Lower leg skin (tissue), 4 donors: ENCODE results near the gene CTNNA2. TPM values are rescaled to one million over a fixed set of nuclear protein-coding genes. Genes with fewer than 3 reads are reported as not detected.

Experiments
- DNase-seq, 2 donors: peaks; one replicate each; pipeline ENCODE4 v3.0.0-alpha.2; 2019; ENCODE audit warnings: low spot score in 2 of 2
- H3K4me3 ChIP-seq: fragments of 200-600 bp; sonication (generic); 2 replicates; pipeline ENCODE4 v1.5.1; 2017; ENCODE audit warnings: mild to moderate bottlenecking, low read depth; ENCODE audit not compliant: poor library complexity, severe bottlenecking
- CTCF ChIP-seq, 3 donors: fragments of 450-650 bp; IDR thresholded peaks; one replicate each; pipeline ENCODE4 v1.5.1; 2016; ENCODE audit warnings: antibody characterized with exemption in 3 of 3, mild to moderate bottlenecking in 3 of 3, moderate library complexity in 2 of 3
- POLR2A ChIP-seq, 2 donors: fragments of 450-650 bp; IDR thresholded peaks; one replicate each; pipeline ENCODE4 v1.6.1; 2016 to 2017; ENCODE audit warnings: antibody characterized with exemption in 2 of 2, mild to moderate bottlenecking in 1 of 2, moderate library complexity in 1 of 2
- WGBS, 2 donors: methylation state at CpG; one replicate each; pipeline ENCODE4 v1.1.5; 2018; 5-methylcytosine and 5-hydroxymethylcytosine counted together
- intact Hi-C: fragments of 100-400 bp; cut with DNase I; formaldehyde crosslinking; loops from one replicate; pipeline ENCODE4 v1.15.0; 2023; ENCODE audit warnings: low total_unique reads
- total RNA-seq, 4 donors: library from RNA; depleted of rRNA; stranded (reverse); fragments of >200 nt; gene quantifications; one replicate each; pipeline ENCODE4 v1.1.0, GENCODE V29; 2016

Gene CTNNA2
- total RNA-seq, result not detected

- intact Hi-C loops, result no loop called here
- TF ChIP-seq CTCF (IDR thresholded peaks at IDR 0.05), result no peak
- no peak for TF ChIP-seq POLR2A (IDR thresholded peaks at IDR 0.05)
- DNase-seq, result no peak
- WGBS, 2 donors, result 3 to 5% methylated on average over 28 to 65 of the region's 87 CpGs
- H3K4me3 ChIP-seq, result no peak within 1 kb of the TSS
These were observed at the start of gene CTNNA2 for GRCh38 chr2:79512442-79513401. TSS of gene CTNNA2 (plus strand) at chr2:79513051.

DNA sequence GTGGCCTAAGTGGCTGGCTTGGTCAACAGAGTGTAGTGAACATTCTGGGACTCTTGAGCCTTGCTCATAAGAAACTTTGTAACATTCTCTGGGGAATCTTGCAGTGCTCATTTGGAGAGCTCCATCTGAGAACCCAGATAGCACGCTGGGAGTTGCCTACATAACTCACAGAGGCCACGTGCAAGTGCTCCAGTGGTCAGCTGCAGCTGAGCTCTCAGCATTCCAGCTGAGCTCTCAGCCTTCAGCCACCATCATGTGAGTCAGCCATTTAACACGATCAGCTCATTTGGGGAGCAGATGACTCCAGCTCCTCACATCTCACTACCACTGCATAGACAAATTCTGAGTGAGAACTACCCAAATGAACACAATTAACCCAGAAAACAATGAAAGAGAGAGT is 25.5 kb upstream of the CTNNA2 start:
- no peak overlapping the region for H3K4me3 ChIP-seq
- no peak for TF ChIP-seq POLR2A (IDR thresholded peaks at IDR 0.05)
- TF ChIP-seq CTCF (IDR thresholded peaks at IDR 0.05), result no peak
- 61 to 75% methylated on average over 3 of the region's 3 CpGs for WGBS, 2 donors
- intact Hi-C loops, result no loop called here
- DNase-seq, result no peak

DNA sequence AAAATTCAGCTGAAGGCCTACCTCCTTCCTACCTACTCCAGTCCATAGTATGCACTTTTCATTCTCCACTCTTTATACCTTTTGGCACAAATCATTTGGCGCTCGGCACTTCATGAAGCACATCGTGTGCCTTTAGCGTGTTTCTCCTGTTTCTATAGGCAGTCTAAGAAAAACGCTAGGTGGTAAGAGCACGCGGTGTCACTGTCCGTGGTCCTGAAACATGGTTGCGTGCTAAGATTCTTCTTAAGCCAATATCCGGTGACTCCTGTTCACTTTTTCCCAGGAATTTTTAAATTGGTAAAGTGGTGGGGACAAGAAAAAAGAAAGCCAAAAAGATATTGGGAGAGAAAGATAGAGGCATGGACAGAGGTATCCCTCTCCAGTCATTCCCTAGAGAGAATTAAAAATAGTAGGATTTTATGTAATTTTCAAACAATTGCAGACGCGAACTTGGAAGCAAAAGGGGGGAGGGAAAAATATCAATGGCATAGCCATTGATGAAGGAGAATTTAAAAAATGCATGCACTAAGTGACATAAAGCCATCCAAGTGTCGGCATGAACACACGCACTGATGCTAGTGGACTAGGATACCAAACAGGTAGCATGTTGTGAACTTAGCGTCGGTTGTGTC is 1.4 kb upstream of the CTNNA2 start:
- no peak overlapping the region for H3K4me3 ChIP-seq
- DNase-seq, result no peak
- TF ChIP-seq POLR2A (IDR thresholded peaks at IDR 0.05) (no peak), CTCF (IDR thresholded peaks at IDR 0.05) (no peak)
- intact Hi-C loops, result no loop called here
- WGBS, 2 donors, result 24 to 26% methylated on average over 16 of the region's 16 CpGs

DNA sequence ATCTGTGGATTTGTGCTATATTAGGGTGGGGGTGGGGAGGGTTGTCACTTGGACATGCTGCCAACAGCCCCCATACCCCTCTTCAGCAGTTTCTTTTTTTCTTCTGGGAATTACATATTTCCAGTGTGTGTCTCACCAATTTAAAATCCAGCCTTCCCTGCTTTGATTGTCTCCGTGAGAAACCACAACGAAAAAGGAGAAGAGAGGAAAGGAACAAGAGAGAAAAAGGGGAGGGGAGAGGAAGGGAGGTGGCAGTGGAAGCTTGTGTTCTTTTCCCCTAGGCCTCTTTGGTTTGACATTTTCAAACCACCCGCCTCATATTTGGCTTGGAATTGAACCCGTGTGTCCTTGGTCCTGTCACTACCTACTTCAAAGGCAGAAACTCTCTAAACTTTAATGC is 860 bp downstream of the CTNNA2 start:
- 21 to 31% methylated on average over 4 of the region's 4 CpGs for WGBS, 2 donors
- DNase-seq, result no peak
- no peak overlapping the region for H3K4me3 ChIP-seq
- intact Hi-C loops, result no loop called here
- TF ChIP-seq POLR2A (IDR thresholded peaks at IDR 0.05) (no peak), CTCF (IDR thresholded peaks at IDR 0.05) (no peak)

DNA sequence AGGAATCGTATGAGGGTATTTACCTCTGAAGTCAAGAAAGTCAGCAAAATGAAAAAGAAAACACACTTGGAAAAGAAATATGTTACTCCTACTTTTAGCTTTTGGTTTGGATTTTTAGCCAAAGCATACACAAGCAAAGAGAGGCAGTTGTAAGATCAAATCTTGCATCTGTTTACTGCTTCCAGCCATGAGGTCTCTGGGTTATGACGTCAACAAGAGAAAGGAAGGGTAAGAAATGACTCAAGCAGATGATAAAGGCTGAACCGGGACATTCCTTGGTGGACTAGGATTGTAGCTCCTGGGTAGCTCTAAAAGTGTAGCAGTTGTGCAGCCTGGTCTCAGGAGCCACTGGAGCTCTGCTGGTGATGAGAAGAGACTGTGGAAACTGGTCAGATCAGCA is 16.8 kb downstream of the CTNNA2 start:
- TF ChIP-seq POLR2A (IDR thresholded peaks at IDR 0.05), result no peak
- no peak for TF ChIP-seq CTCF (IDR thresholded peaks at IDR 0.05)
- WGBS, 2 donors, result 67 to 69% methylated on average over 3 of the region's 3 CpGs
- no peak for DNase-seq
- intact Hi-C loops, result no loop called here
- no peak overlapping the region for H3K4me3 ChIP-seq
